ENCODE results near the gene SMPD3.
A peak's percentile ranks its signal among the peaks of the same experiment; 100 is the strongest.

DNA sequence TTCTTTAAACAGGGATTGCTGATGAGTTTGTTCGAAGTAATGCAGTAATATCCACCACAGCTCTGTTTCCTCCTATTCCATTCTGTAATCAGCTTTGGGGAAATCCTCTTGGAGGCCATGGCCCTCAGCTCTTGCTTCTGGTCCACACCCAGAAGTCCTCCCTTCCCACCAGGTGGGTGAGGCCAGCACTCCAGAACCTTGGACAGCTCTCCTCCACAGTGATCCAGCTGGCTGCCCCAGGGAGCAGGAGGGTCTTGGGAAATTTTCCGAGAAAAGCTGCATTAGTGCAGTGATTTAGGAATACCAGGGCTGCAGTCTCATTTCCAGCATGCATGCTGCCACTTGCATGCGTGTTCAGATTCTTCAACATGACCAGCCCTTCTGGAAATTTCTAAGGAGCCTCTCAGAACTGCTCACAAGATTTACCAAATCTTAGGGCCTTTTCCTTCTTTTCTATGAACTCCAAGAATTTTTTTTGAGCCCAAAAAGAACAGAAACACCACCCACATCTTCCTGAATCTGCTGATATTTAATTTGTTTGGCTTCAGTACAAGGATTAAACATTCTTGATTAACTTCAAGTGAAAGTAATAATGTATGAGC, 4.2 kb downstream of the SMPD3 start:
- TF ChIP-seq, protein P1, sequence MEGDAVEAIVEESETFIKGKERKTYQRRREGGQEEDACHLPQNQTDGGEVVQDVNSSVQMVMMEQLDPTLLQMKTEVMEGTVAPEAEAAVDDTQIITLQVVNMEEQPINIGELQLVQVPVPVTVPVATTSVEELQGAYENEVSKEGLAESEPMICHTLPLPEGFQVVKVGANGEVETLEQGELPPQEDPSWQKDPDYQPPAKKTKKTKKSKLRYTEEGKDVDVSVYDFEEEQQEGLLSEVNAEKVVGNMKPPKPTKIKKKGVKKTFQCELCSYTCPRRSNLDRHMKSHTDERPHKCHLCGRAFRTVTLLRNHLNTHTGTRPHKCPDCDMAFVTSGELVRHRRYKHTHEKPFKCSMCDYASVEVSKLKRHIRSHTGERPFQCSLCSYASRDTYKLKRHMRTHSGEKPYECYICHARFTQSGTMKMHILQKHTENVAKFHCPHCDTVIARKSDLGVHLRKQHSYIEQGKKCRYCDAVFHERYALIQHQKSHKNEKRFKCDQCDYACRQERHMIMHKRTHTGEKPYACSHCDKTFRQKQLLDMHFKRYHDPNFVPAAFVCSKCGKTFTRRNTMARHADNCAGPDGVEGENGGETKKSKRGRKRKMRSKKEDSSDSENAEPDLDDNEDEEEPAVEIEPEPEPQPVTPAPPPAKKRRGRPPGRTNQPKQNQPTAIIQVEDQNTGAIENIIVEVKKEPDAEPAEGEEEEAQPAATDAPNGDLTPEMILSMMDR (IDR thresholded peaks at IDR 0.05), result no peak
- TF ChIP-seq, protein P2, sequence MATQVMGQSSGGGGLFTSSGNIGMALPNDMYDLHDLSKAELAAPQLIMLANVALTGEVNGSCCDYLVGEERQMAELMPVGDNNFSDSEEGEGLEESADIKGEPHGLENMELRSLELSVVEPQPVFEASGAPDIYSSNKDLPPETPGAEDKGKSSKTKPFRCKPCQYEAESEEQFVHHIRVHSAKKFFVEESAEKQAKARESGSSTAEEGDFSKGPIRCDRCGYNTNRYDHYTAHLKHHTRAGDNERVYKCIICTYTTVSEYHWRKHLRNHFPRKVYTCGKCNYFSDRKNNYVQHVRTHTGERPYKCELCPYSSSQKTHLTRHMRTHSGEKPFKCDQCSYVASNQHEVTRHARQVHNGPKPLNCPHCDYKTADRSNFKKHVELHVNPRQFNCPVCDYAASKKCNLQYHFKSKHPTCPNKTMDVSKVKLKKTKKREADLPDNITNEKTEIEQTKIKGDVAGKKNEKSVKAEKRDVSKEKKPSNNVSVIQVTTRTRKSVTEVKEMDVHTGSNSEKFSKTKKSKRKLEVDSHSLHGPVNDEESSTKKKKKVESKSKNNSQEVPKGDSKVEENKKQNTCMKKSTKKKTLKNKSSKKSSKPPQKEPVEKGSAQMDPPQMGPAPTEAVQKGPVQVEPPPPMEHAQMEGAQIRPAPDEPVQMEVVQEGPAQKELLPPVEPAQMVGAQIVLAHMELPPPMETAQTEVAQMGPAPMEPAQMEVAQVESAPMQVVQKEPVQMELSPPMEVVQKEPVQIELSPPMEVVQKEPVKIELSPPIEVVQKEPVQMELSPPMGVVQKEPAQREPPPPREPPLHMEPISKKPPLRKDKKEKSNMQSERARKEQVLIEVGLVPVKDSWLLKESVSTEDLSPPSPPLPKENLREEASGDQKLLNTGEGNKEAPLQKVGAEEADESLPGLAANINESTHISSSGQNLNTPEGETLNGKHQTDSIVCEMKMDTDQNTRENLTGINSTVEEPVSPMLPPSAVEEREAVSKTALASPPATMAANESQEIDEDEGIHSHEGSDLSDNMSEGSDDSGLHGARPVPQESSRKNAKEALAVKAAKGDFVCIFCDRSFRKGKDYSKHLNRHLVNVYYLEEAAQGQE (IDR thresholded peaks at IDR 0.05; ENCODE audit: insufficient read depth in 1 of 2, low read depth in 2 of 2, low read length in 1 of 2), result peak; percentile 89 to 93
